Ovary (tissue), 9 donors: Measurements from ENCODE around the gene FBXO28. TPM values are rescaled to one million over a fixed set of nuclear protein-coding genes. Genes with fewer than 3 reads are reported as not detected.

Experiments used
- DNase-seq, 5 donors: peaks; one replicate each; pipeline ENCODE4 v3.0.0-alpha.2; 2019 to 2020
- H3K27ac ChIP-seq, 2 donors: fragments of 200-600 bp; one replicate each; pipeline versions ENCODE4 v1.5.1 to v1.8.0; 2019 to 2022
- H3K27me3 ChIP-seq: fragments of 200-600 bp; one replicate; pipeline ENCODE4 v1.8.0; 2022
- H3K36me3 ChIP-seq: fragments of 200-600 bp; sonication (generic); one replicate; pipeline ENCODE4 v1.5.1; 2019
- H3K4me1 ChIP-seq: one replicate; pipeline ENCODE4 v1.8.1; 2013; ENCODE audit warnings: mild to moderate bottlenecking, moderate library complexity; ENCODE audit not compliant: insufficient read depth
- H3K4me3 ChIP-seq: fragments of 200-600 bp; sonication (generic); one replicate; pipeline ENCODE4 v1.5.1; 2017
- H3K9me3 ChIP-seq, 2 donors: fragments of 200-600 bp in 1 of 2; sonication (generic) in 1 of 2; one replicate each; pipeline versions ENCODE4 v1.5.1 to v1.8.1; 2013 to 2019; ENCODE audit warnings: mild to moderate bottlenecking in 1 of 2, moderate library complexity in 1 of 2
- CTCF ChIP-seq, 3 donors: fragments of 450-650 bp in 2 of 3; fragments of 200-600 bp in 1 of 3; IDR thresholded peaks; one replicate each; pipeline versions ENCODE4 v1.5.1 to v1.8.0; 2016 to 2022; ENCODE audit warnings: antibody characterized with exemption in 3 of 3, mild to moderate bottlenecking in 1 of 3
- EP300 ChIP-seq: sonication (generic); formaldehyde crosslinking; IDR thresholded peaks from one replicate; pipeline ENCODE4 v1.6.1; 2017; ENCODE audit warnings: antibody characterized with exemption
- POLR2A ChIP-seq: fragments of 450-650 bp; IDR thresholded peaks from one replicate; pipeline ENCODE4 v1.6.1; 2017; ENCODE audit warnings: antibody characterized with exemption, mild to moderate bottlenecking, moderate library complexity
- WGBS, 3 donors: extraction: QIAGEN DNeasy Blood & Tissue Kit in 1 of 3; methylation state at CpG; one replicate each; pipeline versions ENCODE4 v1.1.5 to v1.1.7; 2013 to 2017; 5-methylcytosine and 5-hydroxymethylcytosine counted together
- intact Hi-C, 4 donors: fragments of 100-400 bp; cut with DNase I; formaldehyde crosslinking; loops; one replicate each; pipeline versions ENCODE4 v1.11.0 to v1.15.1; 2022 to 2023
- polyA plus RNA-seq, 2 donors: library from polyadenylated mRNA; stranded (reverse); fragments of 200-250 nt in 1 of 2; fragments of 350-450 nt in 1 of 2; fragmentation: Illumina TruSeq in 1 of 2; extraction: RNeasy Lipid Tissue Mini Kit (QIAGEN cat#74804) in 1 of 2; gene quantifications; one replicate each; pipeline ENCODE4 v1.2.3, GENCODE V29; 2013 to 2014
- total RNA-seq, 7 donors: library from RNA; depleted of rRNA in 2 of 7; stranded (reverse); fragments of >200 nt in 2 of 7; fragmentation: NEBNext Ultra II Directional in 3 of 7; extraction: Animal tissue kit (Norgen Biotek cat#: 25700) in 3 of 7; gene quantifications; one replicate each; pipeline versions ENCODE4 v1.1.0 to v1.2.4, GENCODE V29; 2016 to 2023
- donor health status: DM: no; HTN: no; CAD: no; lungs with moderate emphysema.
- donor health status: DM: no; HTN: no; CAD: no.
- donor health status: Bipolar disorder and iron deficiency.
- donor health status: DM: yes; HTN: yes; CAD: no.
- donor health status: DM: no; HTN: no; CAD: no.
- donor health status: DM: yes; HTN: yes; CAD: no.

FBXO28 gene
- total and polyA plus RNA-seq, 9 donors, result 11.2 to 31.7 (median 26.3) TPM

GRCh38 chr1:224137518-224137917 lies 23.6 kb downstream of the FBXO28 start:
- Histone ChIP-seq H3K9me3 (no peaks in the 10 kb centered on the region), H3K27ac (no peak overlapping the region), H3K4me3 (no peak overlapping the region), H3K36me3 (no peaks in the 10 kb centered on the region), H3K4me1 (no peaks in the 10 kb centered on the region), H3K27me3 (no peaks in the 10 kb centered on the region)
- intact Hi-C loops, result no loop called here
- TF ChIP-seq POLR2A (no peak), EP300 (no peak), CTCF (IDR thresholded peaks at IDR 0.05) (no peak)
- no peak for DNase-seq

GRCh38 chr1:224138198-224138597 lies 24.3 kb downstream of the FBXO28 start:
- no peaks in the 10 kb centered on the region for H3K4me1 ChIP-seq
- no peak overlapping the region for H3K27ac ChIP-seq
- H3K27me3 ChIP-seq, result no peaks in the 10 kb centered on the region
- H3K36me3 ChIP-seq, result no peaks in the 10 kb centered on the region
- WGBS, 3 donors, result 86 to 90% (median 88%) methylated on average over 3 of the region's 3 CpGs
- intact Hi-C loops, result no loop called here
- H3K9me3 ChIP-seq, result no peaks in the 10 kb centered on the region
- no peak for TF ChIP-seq POLR2A
- no peak for DNase-seq
- no peak overlapping the region for H3K4me3 ChIP-seq

DNA sequence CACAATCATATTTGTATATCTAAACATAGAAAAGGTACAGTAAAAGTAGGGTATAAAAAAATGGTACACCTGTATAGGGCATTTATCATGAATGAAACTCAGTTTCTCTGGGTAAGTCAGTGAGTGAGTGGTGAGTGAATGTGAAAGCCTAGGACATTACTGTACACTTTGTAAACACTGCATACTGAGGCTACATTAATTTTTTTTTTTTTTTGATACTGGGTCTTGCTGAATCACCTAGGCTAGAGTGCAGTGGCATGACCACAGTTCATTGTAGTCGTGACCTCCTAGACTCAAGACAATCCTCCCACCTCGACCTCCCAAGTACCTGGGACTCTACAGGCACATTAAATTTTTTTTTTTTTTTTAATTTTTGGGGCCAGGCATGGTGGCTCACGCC lies 27.8 kb downstream of the FBXO28 start:
- no peaks in the 10 kb centered on the region for H3K36me3 ChIP-seq
- WGBS, 3 donors, result 81 to 95% (median 94%) methylated on average over 3 of the region's 3 CpGs
- no peak for DNase-seq
- intact Hi-C loops, result no loop called here
- no peak overlapping the region for H3K4me3 ChIP-seq
- TF ChIP-seq POLR2A, result no peak
- no peak for TF ChIP-seq CTCF (IDR thresholded peaks at IDR 0.05)
- TF ChIP-seq EP300, result no peak
- H3K27ac ChIP-seq, result no peak overlapping the region
- H3K9me3 ChIP-seq, result no peaks in the 10 kb centered on the region
- no peaks in the 10 kb centered on the region for H3K27me3 ChIP-seq
- no peaks in the 10 kb centered on the region for H3K4me1 ChIP-seq

DNA sequence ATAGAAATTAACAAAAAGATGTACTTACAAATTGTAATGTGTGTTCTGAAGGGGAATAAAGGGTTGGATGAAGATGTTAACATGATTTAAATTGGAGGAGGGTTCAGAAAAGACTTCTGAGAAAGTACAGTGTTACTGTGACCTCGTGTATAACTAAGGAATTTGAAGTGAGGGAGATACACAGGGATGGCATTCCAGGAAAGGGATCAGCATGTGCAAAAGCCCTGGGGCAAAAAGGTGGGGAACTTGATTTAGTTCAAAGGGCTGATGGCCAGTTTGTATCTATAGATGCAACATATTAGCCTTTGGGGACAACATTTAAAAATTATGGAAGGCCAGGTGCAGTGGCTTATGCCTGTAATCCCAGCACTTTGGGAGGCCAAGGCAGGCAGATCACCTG lies 35.8 kb downstream of the FBXO28 start:
- no peak overlapping the region for H3K4me3 ChIP-seq
- H3K4me1 ChIP-seq, result no peaks in the 10 kb centered on the region
- no peaks in the 10 kb centered on the region for H3K27me3 ChIP-seq
- H3K36me3 ChIP-seq, result no peaks in the 10 kb centered on the region
- no peaks in the 10 kb centered on the region for H3K9me3 ChIP-seq
- 42 to 67% (median 61%) methylated on average over 1 of the region's 1 CpG for WGBS, 3 donors
- DNase-seq, result no peak
- TF ChIP-seq POLR2A, result no peak
- no peak for TF ChIP-seq CTCF (IDR thresholded peaks at IDR 0.05)
- TF ChIP-seq EP300, result no peak
- intact Hi-C loops, result no loop called here
- no peak overlapping the region for H3K27ac ChIP-seq

DNA sequence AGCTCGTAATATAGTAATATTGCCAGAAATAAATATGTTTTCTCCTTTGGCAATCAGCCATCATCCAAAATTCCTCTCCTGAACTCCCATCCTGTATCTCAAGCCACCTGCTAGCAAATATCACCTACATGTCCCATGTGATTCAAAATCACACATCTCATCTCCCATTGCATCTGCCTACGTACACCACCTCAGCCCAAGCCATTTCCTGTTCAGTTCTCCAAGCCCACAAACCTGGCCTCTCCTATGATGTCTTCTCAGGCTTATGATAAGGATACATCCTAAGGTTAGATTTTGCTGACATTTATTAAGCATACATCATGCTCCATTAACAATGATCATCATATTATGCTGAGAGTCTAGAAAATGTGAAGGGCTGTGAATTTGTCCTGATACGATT lies 37.2 kb downstream of the FBXO28 start:
- no peak for DNase-seq
- intact Hi-C loops, result no loop called here
- Histone ChIP-seq H3K4me1 (no peaks in the 10 kb centered on the region), H3K36me3 (no peaks in the 10 kb centered on the region), H3K27me3 (no peaks in the 10 kb centered on the region), H3K9me3 (no peaks in the 10 kb centered on the region), H3K27ac (no peak overlapping the region), H3K4me3 (no peak overlapping the region)
- no peak for TF ChIP-seq EP300
- no peak for TF ChIP-seq POLR2A
- TF ChIP-seq CTCF (IDR thresholded peaks at IDR 0.05), result no peak
- 75 to 84% (median 80%) methylated on average over 3 of the region's 3 CpGs for WGBS, 3 donors
